Measurements from ENCODE around the gene IGBP1. TPM values are rescaled to one million over a fixed set of nuclear protein-coding genes. Genes with fewer than 3 reads are reported as not detected.
A peak's percentile ranks its signal among the peaks of the same experiment; 100 is the strongest.

Gene IGBP1
- total RNA-seq (10 to 100 TPM; 33.6 TPM), polyA plus RNA-seq (59.3 TPM)

GRCh38 chrX:70133303-70134115 lies at the start of gene IGBP1:
IGBP1 (plus strand) TSS chrX:70133447; CDS start chrX:70133948, 501 bp downstream.
- DNase-seq, result peak; percentile 63 to 90 (median 83)
- no peaks in the 10 kb centered on the region for H3K9me3 ChIP-seq (ENCODE audit: low read length)
- Mint-ChIP-seq H3K9me3 (no peaks in the 10 kb centered on the region), H3K27ac (peak within 1 kb of the TSS; percentile 92 to 99 (median 98)), H3K4me3 (peak within 1 kb of the TSS; percentile 95 to 100 (median 98)), H3K4me1 (peaks cover 33 to 46% (median 38%) of the 10 kb centered on the region in 3 donors), H3K36me3 (peaks cover 0 to 29% (median 0%) of the 10 kb centered on the region in 3 donors), H3K27me3 (peaks cover 0 to 3% of the 10 kb centered on the region in 2 donors)
- H3K4me1 ChIP-seq (ENCODE audit: insufficient read depth, low read length), result peaks cover 23% of the 10 kb centered on the region
- ChIA-PET CTCF (interaction anchor here (1.2 to 1.9 kb wide), 5 partner anchors 9 to 311 kb away, joined by 3 to 14 read pairs (median 5); partner anchors contain the start of gene DLG3), POLR2A (interaction anchor here (0.6 to 1.0 kb wide), 4 partner anchors 39 to 1635 kb away, joined by 3 to 11 read pairs (median 4); partner anchors contain the start of gene YIPF6)
- peak within 1 kb of the TSS; percentile 93 for H3K27ac ChIP-seq (ENCODE audit: low read depth, low read length)
- no peaks in the 10 kb centered on the region for H3K27me3 ChIP-seq (ENCODE audit: insufficient read depth, low read length, poor library complexity, severe bottlenecking)
- peaks cover 6% of the 10 kb centered on the region for H3K36me3 ChIP-seq (ENCODE audit: insufficient read depth, low read length)
- peak within 1 kb of the TSS; percentile 96 for H3K4me3 ChIP-seq (ENCODE audit: low read length)

GRCh38 chrX:70084592-70085240 lies 48.5 kb upstream of the IGBP1 start:
- DNase-seq, result no peak
- Mint-ChIP-seq H3K27ac (peak overlapping the region in 1 of 8 donors; percentile 21), H3K4me3 (peak overlapping the region in 1 of 7 donors; percentile 13), H3K36me3 (no peaks in the 10 kb centered on the region), H3K9me3 (no peaks in the 10 kb centered on the region), H3K27me3 (peaks cover 0 to 8% of the 10 kb centered on the region in 2 donors), H3K4me1 (no peaks in the 10 kb centered on the region)
- Histone ChIP-seq H3K4me3 (ENCODE audit: low read length) (no peak overlapping the region), H3K36me3 (ENCODE audit: insufficient read depth, low read length) (no peaks in the 10 kb centered on the region), H3K9me3 (ENCODE audit: low read length) (no peaks in the 10 kb centered on the region), H3K27ac (ENCODE audit: low read depth, low read length) (no peak overlapping the region), H3K27me3 (ENCODE audit: insufficient read depth, low read length, poor library complexity, severe bottlenecking) (no peaks in the 10 kb centered on the region), H3K4me1 (ENCODE audit: insufficient read depth, low read length) (no peaks in the 10 kb centered on the region)
- ChIA-PET POLR2A (no interaction called here), CTCF (no interaction called here)

GRCh38 chrX:70087857-70088630 lies 45.2 kb upstream of the IGBP1 start:
- H3K36me3 Mint-ChIP-seq, result no peaks in the 10 kb centered on the region
- H3K36me3 ChIP-seq (ENCODE audit: insufficient read depth, low read length), result no peaks in the 10 kb centered on the region
- H3K27ac ChIP-seq (ENCODE audit: low read depth, low read length), result no peak overlapping the region
- H3K4me1 Mint-ChIP-seq, result no peaks in the 10 kb centered on the region
- no peak for DNase-seq
- H3K27me3 ChIP-seq (ENCODE audit: insufficient read depth, low read length, poor library complexity, severe bottlenecking), result no peaks in the 10 kb centered on the region
- ChIA-PET POLR2A (no interaction called here), CTCF (interaction anchor here (1.4 kb wide), 1 partner anchor 9 kb away, joined by 5 read pairs; no protein-coding TSS in a partner anchor)
- H3K27me3 Mint-ChIP-seq, result peaks cover 0 to 9% of the 10 kb centered on the region in 2 donors
- H3K27ac Mint-ChIP-seq, result no peak overlapping the region
- no peak overlapping the region for H3K4me3 ChIP-seq (ENCODE audit: low read length)
- no peaks in the 10 kb centered on the region for H3K4me1 ChIP-seq (ENCODE audit: insufficient read depth, low read length)
- H3K9me3 Mint-ChIP-seq, result no peaks in the 10 kb centered on the region
- H3K4me3 Mint-ChIP-seq, result no peak overlapping the region
- no peaks in the 10 kb centered on the region for H3K9me3 ChIP-seq (ENCODE audit: low read length)

GRCh38 chrX:70088751-70089150 lies 44.5 kb upstream of the IGBP1 start:
- H3K4me1 ChIP-seq (ENCODE audit: insufficient read depth, low read length), result no peaks in the 10 kb centered on the region
- Mint-ChIP-seq H3K9me3 (no peaks in the 10 kb centered on the region), H3K4me1 (no peaks in the 10 kb centered on the region), H3K27ac (no peak overlapping the region), H3K27me3 (peaks cover 0 to 9% of the 10 kb centered on the region in 2 donors), H3K4me3 (no peak overlapping the region), H3K36me3 (no peaks in the 10 kb centered on the region)
- H3K9me3 ChIP-seq (ENCODE audit: low read length), result no peaks in the 10 kb centered on the region
- no peaks in the 10 kb centered on the region for H3K36me3 ChIP-seq (ENCODE audit: insufficient read depth, low read length)
- H3K4me3 ChIP-seq (ENCODE audit: low read length), result no peak overlapping the region
- CTCF ChIA-PET, result interaction anchor here (1.4 kb wide), 1 partner anchor 9 kb away, joined by 5 read pairs; no protein-coding TSS in a partner anchor
- no peak overlapping the region for H3K27ac ChIP-seq (ENCODE audit: low read depth, low read length)
- H3K27me3 ChIP-seq (ENCODE audit: insufficient read depth, low read length, poor library complexity, severe bottlenecking), result no peaks in the 10 kb centered on the region
- POLR2A ChIA-PET, result no interaction called here
- DNase-seq, result no peak

GRCh38 chrX:70089604-70090297 lies 43.5 kb upstream of the IGBP1 start:
- Mint-ChIP-seq H3K4me3 (no peak overlapping the region), H3K36me3 (no peaks in the 10 kb centered on the region), H3K9me3 (no peaks in the 10 kb centered on the region), H3K4me1 (no peaks in the 10 kb centered on the region), H3K27me3 (peaks cover 0 to 9% of the 10 kb centered on the region in 2 donors), H3K27ac (no peak overlapping the region)
- no peak for DNase-seq
- no peaks in the 10 kb centered on the region for H3K4me1 ChIP-seq (ENCODE audit: insufficient read depth, low read length)
- H3K4me3 ChIP-seq (ENCODE audit: low read length), result no peak overlapping the region
- H3K36me3 ChIP-seq (ENCODE audit: insufficient read depth, low read length), result no peaks in the 10 kb centered on the region
- H3K9me3 ChIP-seq (ENCODE audit: low read length), result no peaks in the 10 kb centered on the region
- ChIA-PET CTCF (no interaction called here), POLR2A (no interaction called here)
- no peaks in the 10 kb centered on the region for H3K27me3 ChIP-seq (ENCODE audit: insufficient read depth, low read length, poor library complexity, severe bottlenecking)
- no peak overlapping the region for H3K27ac ChIP-seq (ENCODE audit: low read depth, low read length)

GRCh38 chrX:70092247-70092646 lies 41.0 kb upstream of the IGBP1 start:
- H3K4me3 Mint-ChIP-seq, result no peak overlapping the region
- ChIA-PET POLR2A (no interaction called here), CTCF (no interaction called here)
- Histone ChIP-seq H3K27me3 (ENCODE audit: insufficient read depth, low read length, poor library complexity, severe bottlenecking) (no peaks in the 10 kb centered on the region), H3K4me3 (ENCODE audit: low read length) (no peak overlapping the region), H3K4me1 (ENCODE audit: insufficient read depth, low read length) (no peaks in the 10 kb centered on the region), H3K9me3 (ENCODE audit: low read length) (no peaks in the 10 kb centered on the region), H3K36me3 (ENCODE audit: insufficient read depth, low read length) (no peaks in the 10 kb centered on the region), H3K27ac (ENCODE audit: low read depth, low read length) (no peak overlapping the region)
- no peaks in the 10 kb centered on the region for H3K36me3 Mint-ChIP-seq
- no peak overlapping the region for H3K27ac Mint-ChIP-seq
- no peaks in the 10 kb centered on the region for H3K4me1 Mint-ChIP-seq
- H3K9me3 Mint-ChIP-seq, result no peaks in the 10 kb centered on the region
- DNase-seq, result no peak
- peaks cover 0 to 5% of the 10 kb centered on the region in 2 donors for H3K27me3 Mint-ChIP-seq

GRCh38 chrX:70096052-70096451 lies 37.2 kb upstream of the IGBP1 start:
- H3K27me3 Mint-ChIP-seq, result peaks cover 10 to 18% of the 10 kb centered on the region in 2 donors
- no peaks in the 10 kb centered on the region for H3K4me1 Mint-ChIP-seq
- no peaks in the 10 kb centered on the region for H3K9me3 ChIP-seq (ENCODE audit: low read length)
- H3K27me3 ChIP-seq (ENCODE audit: insufficient read depth, low read length, poor library complexity, severe bottlenecking), result no peaks in the 10 kb centered on the region
- H3K27ac Mint-ChIP-seq, result no peak overlapping the region
- no peak overlapping the region for H3K27ac ChIP-seq (ENCODE audit: low read depth, low read length)
- H3K9me3 Mint-ChIP-seq, result no peaks in the 10 kb centered on the region
- no peaks in the 10 kb centered on the region for H3K36me3 Mint-ChIP-seq
- no peaks in the 10 kb centered on the region for H3K4me1 ChIP-seq (ENCODE audit: insufficient read depth, low read length)
- no peak for DNase-seq
- CTCF ChIA-PET, result interaction anchor here (0.7 to 1.3 kb wide), 2 partner anchors 14 to 557 kb away, joined by 3 read pairs; no protein-coding TSS in a partner anchor
- H3K4me3 Mint-ChIP-seq, result no peak overlapping the region
- POLR2A ChIA-PET, result no interaction called here
- no peak overlapping the region for H3K4me3 ChIP-seq (ENCODE audit: low read length)
- H3K36me3 ChIP-seq (ENCODE audit: insufficient read depth, low read length), result no peaks in the 10 kb centered on the region
